NCI-H1417 (cell line): Measurements from ENCODE around the gene P2RX5.
A peak's percentile ranks its signal among the peaks of the same experiment; 100 is the strongest.
"Not testable (repeated sequence)": the region's sequence is repeated elsewhere in the genome, so short reads cannot be mapped to it uniquely, and the experiment has no call there.

ENCODE experiments used
- DNase-seq, 3 experiments: peaks; one replicate each; lab custom pipeline; 2025; lab: John Stamatoyannopoulos, UW

The P2RX5 gene

GRCh38 chr17:3695723-3696411 lies at the start of gene P2RX5:
TSS of gene P2RX5 (minus strand) at chr17:3696155. CDS start at chr17:3696005, 150 bp downstream.
- peak in 2 of 3 experiments; percentile 33 to 42 for DNase-seq

GRCh38 chr17:3745071-3745470 lies 49.1 kb upstream of the P2RX5 start:
- DNase-seq = no peak

GRCh38 chr17:3744014-3744413 lies 48.1 kb upstream of the P2RX5 start:
- DNase-seq = no peak

- DNase-seq = no peak
Measured at GRCh38 chr17:3740611-3741073, 44.7 kb upstream of the P2RX5 start.

GRCh38 chr17:3739422-3740124 lies 43.6 kb upstream of the P2RX5 start:
- DNase-seq = no peak

- peak; percentile 37 to 67 (median 52) for DNase-seq
Measured at GRCh38 chr17:3738562-3739295, 42.8 kb upstream of the P2RX5 start.

GRCh38 chr17:3735515-3735914 lies 39.6 kb upstream of the P2RX5 start:
- DNase-seq = no peak

- DNase-seq = not testable (repeated sequence)
Measured at GRCh38 chr17:3734911-3735276, 38.9 kb upstream of the P2RX5 start.

- DNase-seq = no peak
Measured at GRCh38 chr17:3732210-3732621, 36.3 kb upstream of the P2RX5 start.

- no peak for DNase-seq
Measured at GRCh38 chr17:3730881-3731429, 35.0 kb upstream of the P2RX5 start.

- peak in 2 of 3 experiments; percentile 2 to 12 for DNase-seq
Measured at GRCh38 chr17:3729881-3730280, 33.9 kb upstream of the P2RX5 start.

- not testable (repeated sequence) for DNase-seq
Measured at GRCh38 chr17:3728099-3728498, 32.1 kb upstream of the P2RX5 start.

- DNase-seq = no peak
Measured at GRCh38 chr17:3727041-3727440, 31.1 kb upstream of the P2RX5 start.

GRCh38 chr17:3724378-3725077 lies 28.6 kb upstream of the P2RX5 start:
- no peak for DNase-seq

- DNase-seq = peak; percentile 85 to 94 (median 90)
Measured at GRCh38 chr17:3723556-3724377, 27.8 kb upstream of the P2RX5 start, which contains the start of gene HASPIN. TSS of gene HASPIN (plus strand) at chr17:3723903. CDS start at chr17:3723936, 33 bp downstream.

GRCh38 chr17:3723188-3723555 lies 27.2 kb upstream of the P2RX5 start:
- DNase-seq = peak in 1 of 3 experiments; percentile 38

- DNase-seq = no peak
Measured at GRCh38 chr17:3722716-3723115, 26.8 kb upstream of the P2RX5 start.

GRCh38 chr17:3719265-3719664 lies 23.3 kb upstream of the P2RX5 start:
- no peak for DNase-seq

- DNase-seq = no peak
Measured at GRCh38 chr17:3718201-3718600, 22.2 kb upstream of the P2RX5 start.

- no peak for DNase-seq
Measured at GRCh38 chr17:3715296-3715695, 19.3 kb upstream of the P2RX5 start.
